HFF-Myc (cell line): ENCODE data around the gene SNX7.

ENCODE experiments used
- DNase-seq: peaks from one replicate; pipeline ENCODE4 v3.0.0-alpha.2; 2011; ENCODE audit warnings: low read depth; ENCODE audit errors: extremely low read depth
- H3K4me3 ChIP-seq: replicated peaks from 2 replicates; pipeline ENCODE4 v1.5.1; 2011; ENCODE audit warnings: low read depth, mild to moderate bottlenecking, control low read depth, low read length
- CTCF ChIP-seq: IDR thresholded peaks from 2 replicates; pipeline ENCODE4 v1.5.1; 2012; ENCODE audit warnings: mild to moderate bottlenecking, low read depth, low read length, control low read depth; ENCODE audit errors: missing control alignments

Gene SNX7

GRCh38 chr1:98692482-98692881, 31.0 kb downstream of the SNX7 start:
- DNase-seq: no peak
- no peak for TF ChIP-seq CTCF
- no peak overlapping the region for H3K4me3 ChIP-seq

- TF ChIP-seq CTCF: no peak
- DNase-seq: no peak
- H3K4me3 ChIP-seq: no peak overlapping the region
Observed at GRCh38 chr1:98693385-98693784, 31.9 kb downstream of the SNX7 start.

GRCh38 chr1:98696077-98696476, 34.6 kb downstream of the SNX7 start:
- no peak for DNase-seq
- no peak overlapping the region for H3K4me3 ChIP-seq
- no peak for TF ChIP-seq CTCF

- no peak for DNase-seq
- H3K4me3 ChIP-seq: no peak overlapping the region
- TF ChIP-seq CTCF: no peak
Observed at GRCh38 chr1:98697781-98698180, 36.3 kb downstream of the SNX7 start.

GRCh38 chr1:98698625-98699024, 37.1 kb downstream of the SNX7 start:
- DNase-seq: no peak
- H3K4me3 ChIP-seq: no peak overlapping the region

GRCh38 chr1:98700228-98700627, 38.7 kb downstream of the SNX7 start:
- H3K4me3 ChIP-seq: no peak overlapping the region
- no peak for TF ChIP-seq CTCF
- no peak for DNase-seq

More at GRCh38 chr1:98698625-98699024, 37.1 kb downstream of the SNX7 start:
- TF ChIP-seq CTCF: no peak

GRCh38 chr1:98702976-98703375, 41.5 kb downstream of the SNX7 start:
- no peak for TF ChIP-seq CTCF
- H3K4me3 ChIP-seq: no peak overlapping the region
- DNase-seq: no peak
